K562 treated with DMSO at 1 percent for 4 hours (cell line): Measurements from ENCODE around the gene DCAF7. TPM values are rescaled to one million over a fixed set of nuclear protein-coding genes. Genes with fewer than 3 reads are reported as not detected.

Source experiments
- total RNA-seq: library from RNA; unstranded; fragments of 300-600 nt; gene quantifications from 2 replicates; pipeline ENCODE4 v1.2.3, GENCODE V29; 2022; ENCODE audit not compliant: insufficient read depth

Gene DCAF7, protein sequence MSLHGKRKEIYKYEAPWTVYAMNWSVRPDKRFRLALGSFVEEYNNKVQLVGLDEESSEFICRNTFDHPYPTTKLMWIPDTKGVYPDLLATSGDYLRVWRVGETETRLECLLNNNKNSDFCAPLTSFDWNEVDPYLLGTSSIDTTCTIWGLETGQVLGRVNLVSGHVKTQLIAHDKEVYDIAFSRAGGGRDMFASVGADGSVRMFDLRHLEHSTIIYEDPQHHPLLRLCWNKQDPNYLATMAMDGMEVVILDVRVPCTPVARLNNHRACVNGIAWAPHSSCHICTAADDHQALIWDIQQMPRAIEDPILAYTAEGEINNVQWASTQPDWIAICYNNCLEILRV
- total RNA-seq, result 100 and 102 TPM in 2 replicates

DNA sequence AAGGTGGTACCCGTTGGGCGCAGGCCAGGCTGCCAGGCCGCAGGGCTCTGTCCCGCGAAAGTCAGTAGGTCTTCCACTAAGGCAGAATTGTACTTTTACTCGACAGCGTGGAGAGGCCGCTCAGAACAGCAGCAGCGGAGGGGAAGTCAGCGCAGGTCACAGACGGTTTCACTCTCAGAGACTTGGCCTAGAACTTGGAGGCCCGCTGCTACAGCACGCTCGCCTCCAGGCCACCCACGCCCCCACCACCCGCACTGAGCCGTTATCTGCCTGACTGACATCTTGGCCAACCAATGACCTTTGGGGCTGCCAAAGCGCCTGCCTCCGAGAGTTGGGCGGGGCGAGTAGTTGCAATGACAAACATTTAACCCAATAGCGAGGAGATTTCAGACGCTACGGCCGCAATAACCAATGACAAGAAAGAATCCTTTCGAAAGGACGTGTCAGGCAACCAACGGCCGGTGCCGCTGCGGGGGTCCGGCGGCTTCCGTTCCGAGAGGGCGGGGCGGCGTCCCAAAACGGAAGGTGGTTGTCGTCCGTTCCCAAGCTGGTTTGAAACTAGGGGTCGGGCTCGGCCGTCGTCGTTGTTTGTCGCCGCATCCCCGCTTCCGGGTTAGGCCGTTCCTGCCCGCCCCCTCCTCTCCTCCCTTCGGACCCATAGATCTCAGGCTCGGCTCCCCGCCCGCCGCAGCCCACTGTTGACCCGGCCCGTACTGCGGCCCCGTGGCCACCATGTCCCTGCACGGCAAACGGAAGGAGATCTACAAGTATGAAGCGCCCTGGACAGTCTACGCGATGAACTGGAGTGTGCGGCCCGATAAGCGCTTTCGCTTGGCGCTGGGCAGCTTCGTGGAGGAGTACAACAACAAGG lies at the start of gene DCAF7:
Gene DCAF7, plus strand, starts transcription at position 532 of the 871 bp plus-strand sequence. Its CDS starts 201 bp downstream, at position 733.

DNA sequence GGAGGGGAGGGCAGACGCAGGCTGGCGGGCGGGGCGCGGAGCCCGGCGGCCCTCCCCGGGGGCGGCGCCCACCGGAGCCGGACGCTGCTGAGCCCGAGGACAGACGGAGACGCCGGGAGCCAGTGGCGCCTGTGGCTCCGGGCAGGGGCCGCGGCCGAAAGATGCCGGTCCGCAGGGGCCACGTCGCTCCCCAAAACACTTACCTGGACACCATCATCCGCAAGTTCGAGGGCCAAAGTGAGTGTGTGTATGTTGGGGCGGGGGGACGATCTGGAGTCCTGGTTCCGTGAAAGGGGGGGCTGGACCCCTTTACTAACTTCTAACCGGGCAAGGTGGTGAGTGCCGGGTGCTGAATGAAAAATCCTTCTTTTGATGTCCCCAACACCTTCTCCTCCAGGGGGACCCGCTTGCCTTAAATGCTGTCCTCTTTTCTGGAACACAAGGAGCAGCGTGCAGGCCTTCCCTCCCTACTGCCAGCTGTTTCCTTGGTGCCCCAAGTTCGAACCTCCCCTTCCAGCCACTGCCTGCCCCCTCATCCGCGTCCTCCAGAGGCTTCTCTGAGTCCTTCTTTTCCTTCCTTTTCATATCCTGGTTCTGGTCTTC lies 26.9 kb upstream of the DCAF7 start, which contains the start of gene KCNH6:
Gene KCNH6, plus strand, starts transcription at position 106 of the 603 bp plus-strand sequence. Its CDS starts 56 bp downstream, at position 162.

DNA sequence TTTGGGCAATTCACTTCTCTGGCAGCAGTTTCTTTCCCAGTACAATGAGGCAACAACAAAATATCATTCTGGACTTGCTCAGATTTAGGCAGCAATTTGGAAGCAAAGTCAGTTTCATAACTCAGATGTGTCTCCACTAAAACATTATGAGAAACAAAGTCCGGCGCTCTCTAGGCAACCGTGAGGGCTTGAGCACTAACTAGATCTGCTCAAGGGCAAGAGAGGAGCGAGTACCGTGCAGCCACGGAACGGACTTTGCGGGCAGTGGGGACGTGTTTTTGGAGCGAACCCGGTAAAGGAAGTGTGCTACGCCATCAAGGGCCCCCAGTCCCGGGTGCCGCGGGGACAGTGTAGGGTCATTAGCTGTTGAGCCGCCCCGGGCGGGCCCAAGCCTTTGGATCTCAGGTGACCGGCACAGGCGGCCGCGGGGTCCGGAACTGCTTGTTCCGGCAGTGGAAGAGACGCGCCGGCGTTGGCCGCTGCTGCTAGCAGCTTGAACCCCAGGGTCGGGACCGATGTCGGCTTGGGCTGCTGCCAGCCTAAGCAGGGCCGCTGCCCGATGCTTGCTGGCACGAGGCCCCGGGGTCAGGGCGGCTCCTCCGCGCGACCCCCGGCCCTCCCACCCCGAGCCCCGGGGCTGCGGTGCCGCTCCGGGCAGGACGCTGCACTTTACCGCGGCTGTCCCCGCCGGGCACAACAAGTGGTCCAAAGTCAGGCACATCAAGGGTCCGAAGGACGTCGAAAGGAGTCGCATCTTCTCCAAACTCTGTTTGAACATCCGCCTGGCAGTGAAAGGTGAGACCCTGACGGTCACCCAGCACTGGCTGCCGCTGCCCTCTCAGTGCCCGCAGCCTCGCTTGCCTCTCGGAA lies 50.5 kb downstream of the DCAF7 start, which contains the start of gene TACO1:
Gene TACO1, plus strand, starts transcription at position 327 of the 870 bp plus-strand sequence. Its CDS starts 189 bp downstream, at position 516.

DNA sequence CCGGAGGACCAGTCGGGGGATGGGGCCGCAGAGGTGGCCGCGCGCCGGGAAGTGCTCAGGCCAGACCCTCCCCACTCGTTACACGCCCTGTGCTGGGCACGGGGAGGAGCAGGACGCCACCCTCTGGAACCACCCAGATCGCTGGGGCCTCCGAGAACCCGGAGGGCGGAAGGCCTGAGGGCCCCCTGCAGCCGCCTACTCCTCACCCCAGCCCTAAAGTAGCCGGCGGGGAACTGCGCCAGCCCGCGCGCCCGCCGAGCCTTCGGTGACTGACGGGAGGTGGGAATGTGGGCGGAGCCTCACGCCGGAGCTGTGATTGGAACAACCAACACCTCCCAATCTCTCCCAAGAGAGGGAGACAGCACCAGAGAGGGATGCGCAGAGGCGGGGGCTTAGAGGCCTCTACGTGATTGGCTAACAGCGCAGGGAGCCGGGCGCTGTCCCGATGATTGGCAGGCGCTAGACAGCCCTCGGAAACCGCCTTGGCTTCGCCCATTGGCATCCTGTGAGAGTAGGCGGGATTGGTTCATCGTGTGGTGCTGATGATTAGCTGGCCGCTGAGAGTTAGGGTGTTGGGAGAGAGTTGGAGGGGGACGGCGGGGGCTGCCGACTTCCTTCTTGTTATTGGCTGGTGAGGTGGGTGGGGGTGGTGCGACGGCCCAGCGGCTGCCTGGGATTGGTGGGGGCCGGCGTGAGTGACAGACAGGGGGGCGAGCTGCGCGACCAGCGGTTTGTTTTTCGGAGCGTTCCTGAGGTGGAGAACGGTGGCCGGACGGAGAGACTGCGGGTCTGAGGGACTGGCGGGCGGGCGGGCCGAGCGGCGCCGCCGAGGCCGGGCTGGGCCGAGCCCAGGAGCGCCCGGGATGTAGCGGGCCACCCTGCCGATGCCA lies 71.7 kb downstream of the DCAF7 start, which contains the start of gene MAP3K3:
Gene MAP3K3, plus strand, starts transcription at position 734 of the 890 bp plus-strand sequence. CDS start 343 bp downstream, outside the sequence.

Other genes starting within 250 kb of the DCAF7 start
- gene CYB561, start 104.2 kb upstream of the DCAF7 start, total RNA-seq, result 38.6 and 39.6 TPM in 2 replicates
- 0.79 and 2.8 TPM in 2 replicates for gene ACE, start 73.4 kb upstream of the DCAF7 start, total RNA-seq
- not detected in 2 replicates for gene KCNH6, start 27.1 kb upstream of the DCAF7 start, total RNA-seq
- 30.2 and 30.4 TPM in 2 replicates for gene TACO1, start 50.4 kb downstream of the DCAF7 start, total RNA-seq
- gene MAP3K3, start 71.9 kb downstream of the DCAF7 start, total RNA-seq, result 16.7 and 21.2 TPM in 2 replicates
- gene LIMD2, start 149.6 kb downstream of the DCAF7 start, total RNA-seq, result 3.0 and 4.6 TPM in 2 replicates
- gene STRADA, start 191.3 kb downstream of the DCAF7 start, total RNA-seq, result 20.0 TPM in 2 replicates
- 66.7 and 82.7 TPM in 2 replicates for gene CCDC47, start 223.1 kb downstream of the DCAF7 start, total RNA-seq
- gene DDX42, start 223.7 kb downstream of the DCAF7 start, total RNA-seq, result 43.1 and 51.5 TPM in 2 replicates